ENCODE measurements around the gene RPS6KB1.
"Not testable (repeated sequence)": the region's sequence is repeated elsewhere in the genome, so short reads cannot be mapped to it uniquely, and the experiment has no call there.

Gene RPS6KB1

GRCh38 chr17:59859444-59860025 is 33.4 kb upstream of the RPS6KB1 start:
- H3K4me3 ChIP-seq: no peak overlapping the region
- no peaks in the 10 kb centered on the region for H3K9me3 ChIP-seq (replicated peaks in 1 of 11)
- H4K20me1 ChIP-seq: no peaks in the 10 kb centered on the region
- H3K27me3 ChIP-seq: no peaks in the 10 kb centered on the region
- H3K27ac ChIP-seq: peak overlapping the region in 3 of 11 experiments; percentile 39 to 46 (median 40); a peak in 3 of 22 replicates
- H3K9ac ChIP-seq: peak overlapping the region in 2 of 11 experiments; percentile 8 to 34; a peak in 2 of 22 replicates
- H3K36me3 ChIP-seq: peaks cover 20 to 48% (median 34%) of the 10 kb centered on the region in 11 experiments; a peak in 21 of 22 replicates
- H3K4me1 ChIP-seq: peaks cover 0 to 45% (median 9%) of the 10 kb centered on the region in 10 experiments; a peak in 12 of 20 replicates
- H3K4me2 ChIP-seq: peak overlapping the region in 2 of 11 experiments; percentile 7 to 12; a peak in 1 of 22 replicates
- TF ChIP-seq Cebpa-rat (IDR thresholded peaks at IDR 0.05): no peak

- H3K4me2 ChIP-seq: no peak overlapping the region
- no peaks in the 10 kb centered on the region for H3K27me3 ChIP-seq
- H4K20me1 ChIP-seq: no peaks in the 10 kb centered on the region
- H3K9ac ChIP-seq: no peak overlapping the region
- TF ChIP-seq Cebpa-rat (IDR thresholded peaks at IDR 0.05): no peak
- H3K9me3 ChIP-seq (replicated peaks in 1 of 11): no peaks in the 10 kb centered on the region
- H3K27ac ChIP-seq: no peak overlapping the region
- H3K4me3 ChIP-seq: no peak overlapping the region
- peaks cover 20 to 84% (median 56%) of the 10 kb centered on the region in 11 experiments; a peak in 21 of 22 replicates for H3K36me3 ChIP-seq
- peaks cover 0 to 21% (median 0%) of the 10 kb centered on the region in 10 experiments; a peak in 7 of 20 replicates for H3K4me1 ChIP-seq
These were observed 29.3 kb upstream of the RPS6KB1 start for GRCh38 chr17:59863616-59864015.

- Histone ChIP-seq H4K20me1 (no peaks in the 10 kb centered on the region), H3K9me3 (replicated peaks in 1 of 11) (no peaks in the 10 kb centered on the region), H3K4me3 (no peak overlapping the region), H3K27me3 (no peaks in the 10 kb centered on the region), H3K36me3 (peaks cover 15 to 94% (median 55%) of the 10 kb centered on the region in 11 experiments), H3K4me1 (peaks cover 0 to 8% (median 0%) of the 10 kb centered on the region in 10 experiments; a peak in 4 of 20 replicates), H3K9ac (no peak overlapping the region), H3K4me2 (no peak overlapping the region), H3K27ac (no peak overlapping the region)
- no peak for TF ChIP-seq Cebpa-rat (IDR thresholded peaks at IDR 0.05)
These were observed 23.0 kb upstream of the RPS6KB1 start for GRCh38 chr17:59869941-59870218.

DNA sequence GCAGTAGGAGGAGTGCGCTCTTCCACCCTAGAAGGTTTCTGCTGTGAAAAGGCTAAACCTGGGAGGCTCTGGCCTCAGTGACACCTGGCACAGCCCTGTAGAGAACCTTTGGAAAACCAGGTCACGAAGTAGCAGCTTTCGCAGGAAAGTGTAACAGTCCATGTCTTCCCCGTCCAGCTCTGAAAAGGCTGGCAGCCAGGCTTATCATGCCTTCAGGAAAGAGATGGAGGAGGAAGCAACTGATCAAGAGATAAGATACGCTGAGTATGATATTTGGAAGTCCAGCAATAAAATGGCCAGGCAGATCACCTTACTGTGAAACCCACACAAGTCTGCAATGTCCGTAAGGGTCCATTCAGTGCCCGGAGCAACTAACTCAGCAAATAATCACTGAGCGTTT is 22.4 kb upstream of the RPS6KB1 start:
- Histone ChIP-seq H3K27ac (no peak overlapping the region), H3K27me3 (no peaks in the 10 kb centered on the region), H3K4me1 (peaks cover 0 to 2% (median 0%) of the 10 kb centered on the region in 10 experiments; a peak in 2 of 20 replicates), H3K36me3 (peaks cover 21 to 94% (median 58%) of the 10 kb centered on the region in 11 experiments), H3K4me3 (no peak overlapping the region), H4K20me1 (no peaks in the 10 kb centered on the region), H3K9me3 (replicated peaks in 1 of 11) (no peaks in the 10 kb centered on the region), H3K9ac (no peak overlapping the region), H3K4me2 (no peak overlapping the region)
- no peak for TF ChIP-seq Cebpa-rat (IDR thresholded peaks at IDR 0.05)

DNA sequence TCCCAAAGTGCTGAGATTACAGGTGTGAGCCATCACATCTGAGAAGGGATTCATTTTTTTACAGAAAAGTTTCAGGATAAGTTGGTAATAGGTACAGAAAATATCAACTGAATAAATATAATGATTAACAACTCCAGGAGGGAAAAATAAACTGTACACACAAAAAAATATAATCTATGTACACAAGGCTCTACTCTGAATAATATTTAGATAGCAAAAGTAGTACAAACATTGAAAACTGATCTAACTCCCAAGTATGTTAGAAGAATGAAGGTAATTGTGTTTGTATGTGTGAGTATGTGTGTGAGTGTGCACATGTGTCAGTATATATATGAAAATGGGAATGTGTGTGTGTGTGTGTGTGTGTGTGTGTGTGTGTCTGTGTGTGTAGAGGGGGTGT is 20.6 kb upstream of the RPS6KB1 start:
- Histone ChIP-seq H3K9me3 (replicated peaks in 1 of 11) (no peaks in the 10 kb centered on the region), H3K4me1 (peaks cover 0 to 11% (median 2%) of the 10 kb centered on the region in 10 experiments; a peak in 8 of 20 replicates), H4K20me1 (no peaks in the 10 kb centered on the region), H3K27me3 (no peaks in the 10 kb centered on the region), H3K36me3 (peaks cover 37 to 94% (median 63%) of the 10 kb centered on the region in 11 experiments), H3K4me3 (no peak overlapping the region), H3K27ac (no peak overlapping the region), H3K9ac (no peak overlapping the region), H3K4me2 (no peak overlapping the region)
- TF ChIP-seq Cebpa-rat (IDR thresholded peaks at IDR 0.05): no peak

DNA sequence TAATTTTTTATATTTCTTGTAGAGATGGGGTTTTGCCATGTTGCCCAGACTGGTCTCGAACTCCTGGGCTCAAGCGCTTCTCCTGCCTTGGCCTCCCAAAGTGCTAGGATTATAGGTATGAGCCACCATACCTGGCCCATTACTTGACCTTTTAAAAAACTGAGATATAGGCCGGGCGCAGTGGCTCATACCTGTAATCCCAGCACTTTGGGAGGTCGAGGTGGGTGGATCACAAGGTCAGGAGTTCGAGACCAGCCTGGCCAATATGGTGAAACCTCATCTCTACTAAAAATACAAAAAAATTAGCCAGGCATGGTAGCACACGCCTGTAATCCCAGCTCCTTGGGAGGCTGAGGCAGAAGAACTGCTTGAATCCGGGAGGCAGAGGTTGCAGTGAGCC is 19.5 kb upstream of the RPS6KB1 start:
- H3K36me3 ChIP-seq: peaks cover 48 to 96% (median 72%) of the 10 kb centered on the region in 11 experiments
- H3K9ac ChIP-seq; H3K4me2 ChIP-seq; H3K27me3 ChIP-seq; H3K9me3 ChIP-seq (replicated peaks in 1 of 11); H3K4me3 ChIP-seq; H3K27ac ChIP-seq; H4K20me1 ChIP-seq: not testable (repeated sequence)
- H3K4me1 ChIP-seq: peaks cover 0 to 11% (median 2%) of the 10 kb centered on the region in 10 experiments; a peak in 8 of 20 replicates

- H3K9ac ChIP-seq: no peak overlapping the region
- no peak overlapping the region for H3K4me3 ChIP-seq
- H4K20me1 ChIP-seq: no peaks in the 10 kb centered on the region
- H3K4me1 ChIP-seq: peaks cover 0 to 11% (median 2%) of the 10 kb centered on the region in 10 experiments; a peak in 8 of 20 replicates
- peaks cover 49 to 100% (median 82%) of the 10 kb centered on the region in 11 experiments for H3K36me3 ChIP-seq
- TF ChIP-seq Cebpa-rat (IDR thresholded peaks at IDR 0.05): no peak
- H3K27me3 ChIP-seq: no peaks in the 10 kb centered on the region
- no peak overlapping the region for H3K4me2 ChIP-seq
- H3K9me3 ChIP-seq (replicated peaks in 1 of 11): no peaks in the 10 kb centered on the region
- no peak overlapping the region for H3K27ac ChIP-seq
These were observed 18.5 kb upstream of the RPS6KB1 start for GRCh38 chr17:59874376-59874775.

- no peaks in the 10 kb centered on the region for H3K9me3 ChIP-seq (replicated peaks in 1 of 11)
- no peaks in the 10 kb centered on the region for H4K20me1 ChIP-seq
- TF ChIP-seq Cebpa-rat (IDR thresholded peaks at IDR 0.05): peak in 3 of 11 experiments; percentile 15 to 61 (median 17); a peak in 3 of 22 replicates
- peaks cover 0 to 11% (median 2%) of the 10 kb centered on the region in 10 experiments; a peak in 8 of 20 replicates for H3K4me1 ChIP-seq
- H3K36me3 ChIP-seq: peaks cover 60 to 100% (median 92%) of the 10 kb centered on the region in 11 experiments
- peak overlapping the region in 1 of 11 experiments; percentile 8; a peak in 2 of 22 replicates for H3K4me2 ChIP-seq
- H3K9ac ChIP-seq: no peak overlapping the region
- H3K4me3 ChIP-seq: no peak overlapping the region
- H3K27ac ChIP-seq: peak overlapping the region in 2 of 11 experiments; percentile 17 to 33; a peak in 2 of 22 replicates
- H3K27me3 ChIP-seq: no peaks in the 10 kb centered on the region
These were observed 16.8 kb upstream of the RPS6KB1 start for GRCh38 chr17:59876107-59876506.

DNA sequence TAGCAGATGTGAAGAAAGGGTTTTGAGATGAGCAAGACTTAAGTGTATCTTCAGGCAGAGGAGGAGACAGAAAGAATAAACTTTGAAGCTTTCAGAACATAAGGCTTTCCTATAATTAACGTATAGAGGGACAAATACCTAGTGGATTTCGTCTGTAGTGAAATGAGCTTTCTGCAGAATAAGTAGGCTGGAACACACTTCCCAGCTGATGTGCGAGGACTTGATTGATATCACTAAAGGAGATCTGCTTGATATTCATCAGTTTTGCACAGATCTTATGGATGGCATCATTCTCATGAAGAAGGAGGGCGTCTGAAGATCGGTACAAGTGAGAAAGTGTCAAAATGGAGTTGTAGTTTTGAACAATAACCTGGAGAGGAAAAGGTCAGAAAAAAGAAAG is 15.0 kb upstream of the RPS6KB1 start:
- Histone ChIP-seq H3K9ac (no peak overlapping the region), H3K9me3 (replicated peaks in 1 of 11) (no peaks in the 10 kb centered on the region), H3K27me3 (no peaks in the 10 kb centered on the region), H3K4me3 (no peak overlapping the region), H3K4me1 (peaks cover 0 to 11% (median 2%) of the 10 kb centered on the region in 10 experiments; a peak in 8 of 20 replicates), H3K27ac (no peak overlapping the region), H4K20me1 (no peaks in the 10 kb centered on the region), H3K36me3 (peaks cover 66 to 100% (median 93%) of the 10 kb centered on the region in 11 experiments), H3K4me2 (no peak overlapping the region)
- TF ChIP-seq Cebpa-rat (IDR thresholded peaks at IDR 0.05): no peak

DNA sequence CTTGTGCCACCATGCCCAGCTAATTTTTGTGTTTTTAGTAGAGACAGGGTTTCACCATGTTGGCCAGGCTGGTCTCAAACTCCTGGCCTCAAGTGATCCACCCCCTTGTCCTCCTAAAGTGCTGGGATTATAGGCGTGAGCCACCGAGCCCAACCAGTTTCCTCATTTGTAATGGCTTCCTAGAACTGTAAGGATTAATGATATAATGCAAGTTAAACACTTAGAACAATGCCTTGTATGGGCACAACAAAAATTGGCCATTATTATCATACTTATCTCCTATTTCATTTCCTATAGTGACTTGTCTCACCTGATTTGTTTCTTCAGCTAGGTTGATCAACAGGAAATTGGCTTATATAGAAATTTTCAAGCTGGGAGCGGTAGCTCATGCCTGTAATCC is 14.3 kb upstream of the RPS6KB1 start:
- Histone ChIP-seq H3K9ac (no peak overlapping the region), H4K20me1 (no peaks in the 10 kb centered on the region), H3K9me3 (replicated peaks in 1 of 11) (no peaks in the 10 kb centered on the region), H3K4me2 (no peak overlapping the region), H3K4me3 (no peak overlapping the region), H3K27ac (no peak overlapping the region), H3K36me3 (peaks cover 68 to 100% (median 93%) of the 10 kb centered on the region in 11 experiments), H3K27me3 (no peaks in the 10 kb centered on the region), H3K4me1 (peaks cover 0 to 11% (median 2%) of the 10 kb centered on the region in 10 experiments; a peak in 8 of 20 replicates)
- no peak for TF ChIP-seq Cebpa-rat (IDR thresholded peaks at IDR 0.05)

Measured in BLaER1 treated with 17β-estradiol and CSF1 and Interleukin-3, amounts not matched to agents 10 nM and 100 nM (cell line).